Endothelial cell of umbilical vein (primary cell): ENCODE measurements around the gene CPA3. TPM values are rescaled to one million over a fixed set of nuclear protein-coding genes. Genes with fewer than 3 reads are reported as not detected.

Experiments
- BruUV-seq: library from RNA; stranded (reverse); fragments of 400-500 nt; replicated peaks from 2 replicates; lab custom pipeline; 2021; lab: Mats Ljungman, UMichigan
- CTCF ChIA-PET: fragments of 300-600, 350-600 bp; sonication (Branson Sonifier 250); formaldehyde crosslinking; loops from one replicate; lab custom pipeline; 2021; ENCODE audit warnings: antibody characterized with exemption, inconsistent platforms; lab: Charles Lee
- POLR2A ChIA-PET: fragments of 300-600, 350-600 bp; sonication (Branson Sonifier 250); formaldehyde crosslinking; loops from one replicate; lab custom pipeline; 2021; ENCODE audit warnings: antibody characterized with exemption, inconsistent platforms; lab: Charles Lee
- DNase-seq: peaks from one replicate; pipeline ENCODE4 v3.0.0-alpha.2; 2011; ENCODE audit warnings: low read depth, low spot score
- FAIRE-seq: peaks from 2 replicates; lab custom pipeline; 2011; peaks lifted over from hg19 to GRCh38; lab: Jason Lieb, UNC
- H2AFZ ChIP-seq: 2 replicates; pipeline ENCODE4 v1.6.0; 2012; ENCODE audit warnings: low read depth, low read length, control low read depth, inconsistent platforms
- H3K27ac ChIP-seq: 2 replicates; pipeline ENCODE4 v1.5.1; 2011; ENCODE audit warnings: low read depth, mild to moderate bottlenecking, control low read depth, low read length, moderate library complexity; ENCODE audit not compliant: insufficient read depth
- H3K27me3 ChIP-seq, 2 experiments: 2 replicates each; pipeline versions ENCODE4 v1.6.0 to v1.6.1; 2011; ENCODE audit warnings: low read length in 2 of 2, mixed read lengths in 1 of 2; ENCODE audit not compliant: control insufficient read depth in 2 of 2, insufficient read depth in 2 of 2
- H3K36me3 ChIP-seq, 2 experiments: 2 replicates in 1 of 2; 3 replicates in 1 of 2; pipeline ENCODE4 v1.5.1; 2011; ENCODE audit warnings: low read length in 2 of 2, mild to moderate bottlenecking in 1 of 2, moderate library complexity in 1 of 2; ENCODE audit not compliant: control insufficient read depth in 2 of 2, insufficient read depth in 2 of 2; ENCODE audit errors: extremely low read depth in 1 of 2
- H3K4me1 ChIP-seq: 3 replicates; pipeline ENCODE4 v1.5.1; 2011; ENCODE audit warnings: mild to moderate bottlenecking, low read length; ENCODE audit not compliant: control insufficient read depth, insufficient read depth; ENCODE audit errors: extremely low read depth
- H3K4me2 ChIP-seq: 2 replicates; pipeline ENCODE4 v1.6.1; 2011; ENCODE audit warnings: low read length, control low read depth, mixed read lengths; ENCODE audit not compliant: insufficient read depth
- H3K4me3 ChIP-seq, 3 experiments: fragments of 200-600 bp in 1 of 3; sonication (generic), shearing (Covaris generic) in 1 of 3; replicated peaks in 1 of 3; 2 replicates each; pipeline ENCODE4 v1.5.1; 2011 to 2016; ENCODE audit warnings: control low read depth in 3 of 3, low read length in 3 of 3, mild to moderate bottlenecking in 2 of 3, inconsistent platforms in 1 of 3, low read depth in 1 of 3, moderate library complexity in 1 of 3; ENCODE audit not compliant: insufficient read depth in 1 of 3
- H3K79me2 ChIP-seq: 2 replicates; pipeline ENCODE4 v1.6.0; 2012; ENCODE audit warnings: low read length, inconsistent platforms; ENCODE audit not compliant: control insufficient read depth, insufficient read depth
- H3K9ac ChIP-seq: replicated peaks from 2 replicates; pipeline ENCODE3; 2011; ENCODE audit warnings: low read length, control low read depth; ENCODE audit not compliant: insufficient read depth; ENCODE audit errors: extremely low read depth
- H3K9me1 ChIP-seq: replicated peaks from 3 replicates; pipeline ENCODE4 v1.6.0; 2011; ENCODE audit warnings: mild to moderate bottlenecking, low read length; ENCODE audit not compliant: control insufficient read depth, insufficient read depth; ENCODE audit errors: extremely low read depth
- H3K9me3 ChIP-seq: replicated peaks from 2 replicates; pipeline ENCODE4 v1.5.1; 2012; ENCODE audit warnings: low read length, inconsistent platforms; ENCODE audit not compliant: control insufficient read depth, insufficient read depth
- H4K20me1 ChIP-seq: replicated peaks from 2 replicates; pipeline ENCODE3; 2011; ENCODE audit warnings: mild to moderate bottlenecking, low read length; ENCODE audit not compliant: control insufficient read depth, insufficient read depth; ENCODE audit errors: extremely low read depth
- EZH2 ChIP-seq: IDR thresholded peaks from 2 replicates; pipeline ENCODE4 v1.6.1; 2012; ENCODE audit warnings: borderline replicate concordance, low read depth, mild to moderate bottlenecking, moderate library complexity, low read length, inconsistent platforms; ENCODE audit not compliant: severe bottlenecking
- FOS ChIP-seq: IDR thresholded peaks from 2 replicates; pipeline ENCODE4 v1.6.1; 2011; ENCODE audit warnings: mild to moderate bottlenecking, low read length, moderate library complexity, borderline replicate concordance; ENCODE audit not compliant: insufficient read depth
- GATA2 ChIP-seq: IDR thresholded peaks from 2 replicates; pipeline ENCODE4 v1.7.0; 2011; ENCODE audit warnings: low read depth, mild to moderate bottlenecking, moderate library complexity, mixed read lengths, low read length; ENCODE audit not compliant: insufficient read length, insufficient read depth
- JUN ChIP-seq: IDR thresholded peaks from 2 replicates; pipeline ENCODE4 v1.6.1; 2011; ENCODE audit warnings: borderline replicate concordance, low read depth; ENCODE audit not compliant: insufficient read length, insufficient read depth
- MYC ChIP-seq: IDR thresholded peaks from one replicate; pipeline ENCODE4 v1.6.1; 2011; ENCODE audit warnings: mild to moderate bottlenecking, low read depth, low read length
- POLR2A ChIP-seq: IDR thresholded peaks from 2 replicates; pipeline ENCODE4 v1.6.1; 2012; ENCODE audit warnings: low read depth, mild to moderate bottlenecking, control low read depth, low read length
- POLR2AphosphoS5 ChIP-seq: IDR thresholded peaks from 2 replicates; pipeline ENCODE4 v1.6.1; 2012; ENCODE audit warnings: low read depth, mild to moderate bottlenecking, control low read depth, low read length, moderate library complexity; ENCODE audit not compliant: insufficient read depth
- dilution Hi-C: fragments of 300-500 bp; cut with MboI; formaldehyde crosslinking; loops from one replicate; pipeline ENCODE4 v1.15.0; 2019; ENCODE audit warnings: low sequenced_read_pairs; ENCODE audit not compliant: extremely low pct_ligation_motif_present
- intact Hi-C: fragments of 100-400 bp; cut with micrococcal nuclease; formaldehyde crosslinking; loops from one replicate; pipeline ENCODE4 v1.10.0; 2022
- polyA plus RNA-seq, 4 experiments: library from polyadenylated mRNA; depleted of rRNA in 3 of 4; stranded (reverse) in 3 of 4; unstranded in 1 of 4; fragments of >200 nt; gene quantifications; 2 replicates each; pipeline versions ENCODE4 v1.2.1 to v1.2.3, GENCODE V29; 2011 to 2012; ENCODE audit warnings: missing spikeins in 1 of 4
- total RNA-seq: library from RNA; stranded (reverse); gene quantifications from 2 replicates; pipeline ENCODE4 v1.2.3, GENCODE V29; 2021
- TF ChIP-seq, protein P1 (sequence below), 2 donors: IDR thresholded peaks; 1 replicate in 1 of 2; 2 replicates in 1 of 2; pipeline ENCODE4 v1.5.1; 2011; ENCODE audit warnings: low read length in 2 of 2, mild to moderate bottlenecking in 2 of 2, moderate library complexity in 2 of 2, control low read depth in 1 of 2, inconsistent platforms in 1 of 2, low read depth in 1 of 2; ENCODE audit not compliant: insufficient read depth in 1 of 2; ENCODE audit errors: extremely low read depth in 1 of 2
- TF ChIP-seq, protein P2 (sequence below): IDR thresholded peaks from 2 replicates; pipeline ENCODE4 v1.6.1; 2011; ENCODE audit not compliant: insufficient read depth, insufficient read length

CPA3 gene
- total and polyA plus RNA-seq, 2 donors (not counting 3 experiments of a cell fraction or from before 2014, with no cell fraction given) = 1.7 to 6.4 TPM

DNA sequence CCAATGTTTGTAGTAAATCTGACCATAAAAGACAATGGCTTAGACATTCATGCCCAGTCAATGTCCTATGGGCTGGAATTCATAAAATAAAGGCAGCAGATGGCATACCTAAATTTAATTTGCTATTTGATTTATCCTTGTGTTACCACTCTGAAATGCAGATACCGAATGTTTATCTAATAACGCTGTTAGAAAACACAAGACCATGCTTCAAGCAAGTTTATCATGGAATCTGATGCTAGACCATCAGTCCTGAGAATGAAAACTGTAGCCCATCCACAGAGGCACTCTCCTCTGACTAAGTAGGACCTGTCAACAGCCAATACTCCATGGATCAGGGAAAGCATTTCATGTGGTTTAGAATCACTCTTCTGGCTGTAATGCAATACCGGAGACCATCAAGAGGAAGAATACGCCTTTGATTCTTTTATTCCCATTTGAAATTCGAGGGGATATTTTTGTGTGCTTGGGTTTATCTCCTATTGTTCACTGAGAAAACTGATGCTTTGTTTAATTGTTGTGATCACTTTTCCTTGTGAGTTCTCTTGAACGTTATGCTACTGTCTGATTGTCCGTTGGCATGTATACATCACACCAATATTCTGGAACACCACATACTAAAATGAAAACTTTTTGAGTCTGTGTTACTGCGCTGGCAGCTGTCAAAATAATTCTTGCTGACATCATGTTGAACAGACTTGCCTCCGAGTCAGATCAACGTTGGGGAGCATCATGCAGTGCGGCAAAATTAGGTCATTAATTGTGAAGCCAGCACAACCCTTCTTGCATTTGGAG is 49.6 kb upstream of the CPA3 start:
- no peak overlapping the region for H3K27ac ChIP-seq

More for the DNA sequence above, 49.6 kb upstream of the CPA3 start:
- ChIA-PET POLR2A (no interaction called here), CTCF (no interaction called here)
- Histone ChIP-seq H3K36me3 (no peaks in the 10 kb centered on the region), H3K9me3 (no peaks in the 10 kb centered on the region), H3K27me3 (no peaks in the 10 kb centered on the region), H3K4me2 (no peak overlapping the region), H3K9ac (no peak overlapping the region), H4K20me1 (no peaks in the 10 kb centered on the region), H3K4me3 (no peak overlapping the region), H3K4me1 (no peaks in the 10 kb centered on the region), H2AFZ (no peak overlapping the region), H3K9me1 (no peaks in the 10 kb centered on the region), H3K79me2 (no peaks in the 10 kb centered on the region)
- no peak for TF ChIP-seq MYC
- no peak for TF ChIP-seq POLR2A
- TF ChIP-seq, protein P1, sequence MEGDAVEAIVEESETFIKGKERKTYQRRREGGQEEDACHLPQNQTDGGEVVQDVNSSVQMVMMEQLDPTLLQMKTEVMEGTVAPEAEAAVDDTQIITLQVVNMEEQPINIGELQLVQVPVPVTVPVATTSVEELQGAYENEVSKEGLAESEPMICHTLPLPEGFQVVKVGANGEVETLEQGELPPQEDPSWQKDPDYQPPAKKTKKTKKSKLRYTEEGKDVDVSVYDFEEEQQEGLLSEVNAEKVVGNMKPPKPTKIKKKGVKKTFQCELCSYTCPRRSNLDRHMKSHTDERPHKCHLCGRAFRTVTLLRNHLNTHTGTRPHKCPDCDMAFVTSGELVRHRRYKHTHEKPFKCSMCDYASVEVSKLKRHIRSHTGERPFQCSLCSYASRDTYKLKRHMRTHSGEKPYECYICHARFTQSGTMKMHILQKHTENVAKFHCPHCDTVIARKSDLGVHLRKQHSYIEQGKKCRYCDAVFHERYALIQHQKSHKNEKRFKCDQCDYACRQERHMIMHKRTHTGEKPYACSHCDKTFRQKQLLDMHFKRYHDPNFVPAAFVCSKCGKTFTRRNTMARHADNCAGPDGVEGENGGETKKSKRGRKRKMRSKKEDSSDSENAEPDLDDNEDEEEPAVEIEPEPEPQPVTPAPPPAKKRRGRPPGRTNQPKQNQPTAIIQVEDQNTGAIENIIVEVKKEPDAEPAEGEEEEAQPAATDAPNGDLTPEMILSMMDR (IDR thresholded peaks at IDR 0.05; ENCODE audit: extremely low read depth in 1 of 2, insufficient read depth in 1 of 2, low read depth in 1 of 2, low read length in 2 of 2) = no peak
- TF ChIP-seq POLR2AphosphoS5 = no peak
- TF ChIP-seq JUN = no peak
- no peak for TF ChIP-seq EZH2
- TF ChIP-seq GATA2 = no peak
- TF ChIP-seq, protein P2, sequence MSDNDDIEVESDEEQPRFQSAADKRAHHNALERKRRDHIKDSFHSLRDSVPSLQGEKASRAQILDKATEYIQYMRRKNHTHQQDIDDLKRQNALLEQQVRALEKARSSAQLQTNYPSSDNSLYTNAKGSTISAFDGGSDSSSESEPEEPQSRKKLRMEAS = no peak
- TF ChIP-seq FOS = no peak
- DNase-seq (no peak), FAIRE-seq (no peak)
- dilution Hi-C loops = no loop called here
- intact Hi-C loops = no loop called here
- no TSS peak for BruUV-seq
